Endothelial cell of umbilical vein (primary cell): ENCODE measurements around the gene CYP4F8.

Source experiments
- EZH2 ChIP-seq: IDR thresholded peaks from 2 replicates; pipeline ENCODE4 v1.6.1; 2012; ENCODE audit warnings: borderline replicate concordance, low read depth, mild to moderate bottlenecking, moderate library complexity, low read length, inconsistent platforms; ENCODE audit not compliant: severe bottlenecking
- GATA2 ChIP-seq: IDR thresholded peaks from 2 replicates; pipeline ENCODE4 v1.7.0; 2011; ENCODE audit warnings: low read depth, mild to moderate bottlenecking, moderate library complexity, mixed read lengths, low read length; ENCODE audit not compliant: insufficient read length, insufficient read depth
- JUN ChIP-seq: IDR thresholded peaks from 2 replicates; pipeline ENCODE4 v1.6.1; 2011; ENCODE audit warnings: borderline replicate concordance, low read depth; ENCODE audit not compliant: insufficient read length, insufficient read depth
- MAX ChIP-seq: IDR thresholded peaks from 2 replicates; pipeline ENCODE4 v1.6.1; 2011; ENCODE audit not compliant: insufficient read depth, insufficient read length
- MYC ChIP-seq: IDR thresholded peaks from one replicate; pipeline ENCODE4 v1.6.1; 2011; ENCODE audit warnings: mild to moderate bottlenecking, low read depth, low read length
- POLR2A ChIP-seq: IDR thresholded peaks from 2 replicates; pipeline ENCODE4 v1.6.1; 2012; ENCODE audit warnings: low read depth, mild to moderate bottlenecking, control low read depth, low read length
- POLR2AphosphoS5 ChIP-seq: IDR thresholded peaks from 2 replicates; pipeline ENCODE4 v1.6.1; 2012; ENCODE audit warnings: low read depth, mild to moderate bottlenecking, control low read depth, low read length, moderate library complexity; ENCODE audit not compliant: insufficient read depth
- TF ChIP-seq, protein P1 (sequence below), 2 donors: IDR thresholded peaks; 1 replicate in 1 of 2; 2 replicates in 1 of 2; pipeline ENCODE4 v1.5.1; 2011; ENCODE audit warnings: low read length in 2 of 2, mild to moderate bottlenecking in 2 of 2, moderate library complexity in 2 of 2, control low read depth in 1 of 2, inconsistent platforms in 1 of 2, low read depth in 1 of 2; ENCODE audit not compliant: insufficient read depth in 1 of 2; ENCODE audit errors: extremely low read depth in 1 of 2

DNA sequence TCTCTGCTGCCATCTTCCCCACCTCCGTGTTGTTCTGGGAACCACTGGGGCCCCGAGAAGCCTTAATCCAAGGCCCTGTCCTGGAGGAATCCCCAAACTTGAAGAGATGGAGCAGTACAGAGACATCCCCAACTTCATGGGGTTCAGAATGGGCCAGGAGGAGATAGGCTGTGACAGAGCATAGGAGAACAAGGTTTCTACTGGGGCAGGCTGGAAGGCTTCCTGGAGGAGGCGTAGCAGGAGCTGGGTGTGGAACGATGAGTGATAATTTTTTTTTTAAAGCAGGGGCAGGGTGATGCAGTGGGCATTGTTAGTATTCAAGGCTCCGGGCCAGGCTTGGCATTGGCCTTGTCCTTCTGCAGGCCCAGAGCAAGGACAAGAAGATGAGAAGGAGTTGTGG lies 3.3 kb downstream of the CYP4F8 start:
- TF ChIP-seq, protein P1, sequence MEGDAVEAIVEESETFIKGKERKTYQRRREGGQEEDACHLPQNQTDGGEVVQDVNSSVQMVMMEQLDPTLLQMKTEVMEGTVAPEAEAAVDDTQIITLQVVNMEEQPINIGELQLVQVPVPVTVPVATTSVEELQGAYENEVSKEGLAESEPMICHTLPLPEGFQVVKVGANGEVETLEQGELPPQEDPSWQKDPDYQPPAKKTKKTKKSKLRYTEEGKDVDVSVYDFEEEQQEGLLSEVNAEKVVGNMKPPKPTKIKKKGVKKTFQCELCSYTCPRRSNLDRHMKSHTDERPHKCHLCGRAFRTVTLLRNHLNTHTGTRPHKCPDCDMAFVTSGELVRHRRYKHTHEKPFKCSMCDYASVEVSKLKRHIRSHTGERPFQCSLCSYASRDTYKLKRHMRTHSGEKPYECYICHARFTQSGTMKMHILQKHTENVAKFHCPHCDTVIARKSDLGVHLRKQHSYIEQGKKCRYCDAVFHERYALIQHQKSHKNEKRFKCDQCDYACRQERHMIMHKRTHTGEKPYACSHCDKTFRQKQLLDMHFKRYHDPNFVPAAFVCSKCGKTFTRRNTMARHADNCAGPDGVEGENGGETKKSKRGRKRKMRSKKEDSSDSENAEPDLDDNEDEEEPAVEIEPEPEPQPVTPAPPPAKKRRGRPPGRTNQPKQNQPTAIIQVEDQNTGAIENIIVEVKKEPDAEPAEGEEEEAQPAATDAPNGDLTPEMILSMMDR (IDR thresholded peaks at IDR 0.05; ENCODE audit: extremely low read depth in 1 of 2, insufficient read depth in 1 of 2, low read depth in 1 of 2, low read length in 2 of 2): no peak
- TF ChIP-seq EZH2 (no peak), MYC (no peak), JUN (no peak), MAX (no peak), POLR2AphosphoS5 (no peak), POLR2A (no peak), GATA2 (no peak)
